A673 (cell line): ENCODE data around the gene SRPX2. TPM values are rescaled to one million over a fixed set of nuclear protein-coding genes. Genes with fewer than 3 reads are reported as not detected.

Source experiments
- total RNA-seq: library from RNA; stranded (reverse); gene quantifications from 2 replicates; pipeline ENCODE4 v1.2.3, GENCODE V29; 2021

SRPX2 gene
- total RNA-seq, 1 experiment from 2014 or later, result 12.3 TPM

Other genes with a start within 250 kb of the SRPX2 start
- gene PCDH19, start 233.9 kb upstream of the SRPX2 start, total RNA-seq, result 0.39 and 0.80 TPM in 2 replicates
- not detected in 2 replicates for gene TNMD, start 59.3 kb upstream of the SRPX2 start, total RNA-seq
- 39.4 and 40.2 TPM in 2 replicates for gene TSPAN6, start 7.4 kb upstream of the SRPX2 start, total RNA-seq
- 2.3 and 3.2 TPM in 2 replicates for gene SYTL4, start 87.9 kb downstream of the SRPX2 start, total RNA-seq
- gene CSTF2, start 176.2 kb downstream of the SRPX2 start, total RNA-seq, result 39.2 and 41.3 TPM in 2 replicates
- gene NOX1, start 230.2 kb downstream of the SRPX2 start, total RNA-seq, result not detected in 2 replicates